ENCODE results near the gene ZNF831. TPM values are rescaled to one million over a fixed set of nuclear protein-coding genes. Genes with fewer than 3 reads are reported as not detected.

Gene ZNF831
- total and polyA plus RNA-seq, 10 of the 15 experiments (the other 5 are each of a cell fraction or from before 2014, with no cell fraction given), result 0.01 to 0.97 (median 0.23) TPM

DNA sequence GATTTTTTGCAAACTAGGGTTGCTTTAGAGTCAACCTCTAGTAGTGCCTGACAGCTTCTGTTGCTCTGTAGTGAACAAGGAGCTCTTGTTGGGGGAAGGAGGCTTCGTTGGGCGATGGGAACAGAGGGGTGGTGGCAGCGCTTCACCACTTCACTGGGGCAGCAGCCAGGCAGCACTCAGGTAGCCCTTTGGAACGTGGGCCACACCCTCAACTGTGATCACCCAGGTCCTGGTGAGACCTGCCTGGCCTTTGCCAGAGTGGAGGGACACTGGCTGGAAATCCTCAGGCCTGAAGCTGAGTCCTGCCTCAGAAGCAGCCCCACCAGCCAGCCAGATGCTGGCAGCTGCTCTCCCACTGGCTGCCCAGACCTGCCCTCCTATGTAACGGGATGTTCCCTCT, 126.4 kb downstream of the ZNF831 start:
- Histone ChIP-seq H3K27me3 (replicated peaks in 1 of 2; ENCODE audit: control insufficient read depth in 2 of 2, insufficient read depth in 2 of 2, low read length in 1 of 2) (no peaks in the 10 kb centered on the region), H3K4me2 (ENCODE audit: control insufficient read depth, insufficient read depth) (no peak overlapping the region), H3K9me3 (replicated peaks; ENCODE audit: control insufficient read depth, insufficient read depth, low read length) (no peaks in the 10 kb centered on the region), H3K36me3 (ENCODE audit: control insufficient read depth in 2 of 2, insufficient read depth in 2 of 2, low read length in 1 of 2) (no peaks in the 10 kb centered on the region), H4K20me1 (ENCODE audit: control insufficient read depth, insufficient read depth) (no peaks in the 10 kb centered on the region), H3K4me1 (ENCODE audit: control insufficient read depth, insufficient read depth, low read length) (no peaks in the 10 kb centered on the region), H3K4me3 (no peak overlapping the region), H3K27ac (ENCODE audit: control insufficient read depth, insufficient read depth) (no peak overlapping the region), H2AFZ (ENCODE audit: control insufficient read depth, low read depth, low read length) (no peak overlapping the region), H3K79me2 (ENCODE audit: control insufficient read depth, insufficient read depth, low read length) (no peaks in the 10 kb centered on the region), H3K9ac (ENCODE audit: control insufficient read depth, insufficient read depth, low read length) (no peak overlapping the region)
- RAD21 ChIA-PET (ENCODE audit: unreplicated experiment), result no interaction called here
- no peak for FAIRE-seq
- SMC1A ChIA-PET (ENCODE audit: uncharacterized antibody, unreplicated experiment), result no interaction called here
- BruUV-seq (replicated peaks), result no TSS peak
- no peak for ATAC-seq
- in situ Hi-C loops (cut with MboI), result no loop called here
- intact Hi-C loops (cut with micrococcal nuclease; ENCODE audit: unreplicated experiment), result no loop called here
- POLR2A ChIA-PET, result no interaction called here
- DNase-seq (ENCODE audit: low read depth, low spot score), result no peak
- 11% methylated on average over 5 of the region's 5 CpGs for WGBS (ENCODE audit: insufficient coverage, insufficient replicate concordance, low lambda C conversion rate, missing lambda C conversion rate)
- CTCF ChIA-PET, result no interaction called here
- TF ChIP-seq MYC (IDR thresholded peaks at IDR 0.05; ENCODE audit: insufficient read depth, insufficient read length, insufficient replicate concordance, low read length, severe bottlenecking) (no peak), SREBF1 (IDR thresholded peaks at IDR 0.05; ENCODE audit: low read length) (no peak), RFX5 (IDR thresholded peaks at IDR 0.05; ENCODE audit: low read depth, low read length) (no peak), NR2C1 (IDR thresholded peaks at IDR 0.05) (no peak), SIN3A (IDR thresholded peaks at IDR 0.05; ENCODE audit: low read depth, low read length) (no peak), TCF3 (IDR thresholded peaks at IDR 0.05; ENCODE audit: borderline replicate concordance, insufficient read depth, low read depth, low read length) (no peak), ZNF24 (IDR thresholded peaks at IDR 0.05) (no peak), LARP7 (IDR thresholded peaks at IDR 0.05) (no peak), HDAC2 (IDR thresholded peaks at IDR 0.05) (no peak), CBX5 (IDR thresholded peaks at IDR 0.05; ENCODE audit: low read depth) (no peak), FOXM1 (IDR thresholded peaks at IDR 0.05; ENCODE audit: low read depth, low read length) (no peak), EP300 (IDR thresholded peaks at IDR 0.05; ENCODE audit: borderline replicate concordance in 1 of 2, control insufficient read depth in 1 of 2, low read depth in 2 of 2, low read length in 2 of 2) (no peak)
- TF ChIP-seq, protein P1, sequence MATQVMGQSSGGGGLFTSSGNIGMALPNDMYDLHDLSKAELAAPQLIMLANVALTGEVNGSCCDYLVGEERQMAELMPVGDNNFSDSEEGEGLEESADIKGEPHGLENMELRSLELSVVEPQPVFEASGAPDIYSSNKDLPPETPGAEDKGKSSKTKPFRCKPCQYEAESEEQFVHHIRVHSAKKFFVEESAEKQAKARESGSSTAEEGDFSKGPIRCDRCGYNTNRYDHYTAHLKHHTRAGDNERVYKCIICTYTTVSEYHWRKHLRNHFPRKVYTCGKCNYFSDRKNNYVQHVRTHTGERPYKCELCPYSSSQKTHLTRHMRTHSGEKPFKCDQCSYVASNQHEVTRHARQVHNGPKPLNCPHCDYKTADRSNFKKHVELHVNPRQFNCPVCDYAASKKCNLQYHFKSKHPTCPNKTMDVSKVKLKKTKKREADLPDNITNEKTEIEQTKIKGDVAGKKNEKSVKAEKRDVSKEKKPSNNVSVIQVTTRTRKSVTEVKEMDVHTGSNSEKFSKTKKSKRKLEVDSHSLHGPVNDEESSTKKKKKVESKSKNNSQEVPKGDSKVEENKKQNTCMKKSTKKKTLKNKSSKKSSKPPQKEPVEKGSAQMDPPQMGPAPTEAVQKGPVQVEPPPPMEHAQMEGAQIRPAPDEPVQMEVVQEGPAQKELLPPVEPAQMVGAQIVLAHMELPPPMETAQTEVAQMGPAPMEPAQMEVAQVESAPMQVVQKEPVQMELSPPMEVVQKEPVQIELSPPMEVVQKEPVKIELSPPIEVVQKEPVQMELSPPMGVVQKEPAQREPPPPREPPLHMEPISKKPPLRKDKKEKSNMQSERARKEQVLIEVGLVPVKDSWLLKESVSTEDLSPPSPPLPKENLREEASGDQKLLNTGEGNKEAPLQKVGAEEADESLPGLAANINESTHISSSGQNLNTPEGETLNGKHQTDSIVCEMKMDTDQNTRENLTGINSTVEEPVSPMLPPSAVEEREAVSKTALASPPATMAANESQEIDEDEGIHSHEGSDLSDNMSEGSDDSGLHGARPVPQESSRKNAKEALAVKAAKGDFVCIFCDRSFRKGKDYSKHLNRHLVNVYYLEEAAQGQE (IDR thresholded peaks at IDR 0.05; ENCODE audit: low read depth, low read length), result no peak
- TF ChIP-seq, protein P2, sequence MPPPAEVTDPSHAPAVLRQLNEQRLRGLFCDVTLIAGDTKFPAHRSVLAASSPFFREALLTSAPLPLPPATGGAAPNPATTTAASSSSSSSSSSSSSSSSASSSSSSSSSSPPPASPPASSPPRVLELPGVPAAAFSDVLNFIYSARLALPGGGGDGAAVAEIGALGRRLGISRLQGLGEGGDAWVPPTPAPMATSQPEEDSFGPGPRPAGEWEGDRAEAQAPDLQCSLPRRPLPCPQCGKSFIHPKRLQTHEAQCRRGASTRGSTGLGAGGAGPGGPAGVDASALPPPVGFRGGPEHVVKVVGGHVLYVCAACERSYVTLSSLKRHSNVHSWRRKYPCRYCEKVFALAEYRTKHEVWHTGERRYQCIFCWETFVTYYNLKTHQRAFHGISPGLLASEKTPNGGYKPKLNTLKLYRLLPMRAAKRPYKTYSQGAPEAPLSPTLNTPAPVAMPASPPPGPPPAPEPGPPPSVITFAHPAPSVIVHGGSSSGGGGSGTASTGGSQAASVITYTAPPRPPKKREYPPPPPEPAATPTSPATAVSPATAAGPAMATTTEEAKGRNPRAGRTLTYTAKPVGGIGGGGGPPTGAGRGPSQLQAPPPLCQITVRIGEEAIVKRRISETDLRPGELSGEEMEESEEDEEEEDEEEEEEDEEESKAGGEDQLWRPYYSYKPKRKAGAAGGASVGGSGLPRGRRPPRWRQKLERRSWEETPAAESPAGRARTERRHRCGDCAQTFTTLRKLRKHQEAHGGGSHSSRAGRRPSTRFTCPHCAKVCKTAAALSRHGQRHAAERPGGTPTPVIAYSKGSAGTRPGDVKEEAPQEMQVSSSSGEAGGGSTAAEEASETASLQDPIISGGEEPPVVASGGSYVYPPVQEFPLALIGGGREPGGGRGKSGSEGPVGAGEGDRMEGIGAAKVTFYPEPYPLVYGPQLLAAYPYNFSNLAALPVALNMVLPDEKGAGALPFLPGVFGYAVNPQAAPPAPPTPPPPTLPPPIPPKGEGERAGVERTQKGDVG (CRISPR knock-in tag; IDR thresholded peaks at IDR 0.05), result no peak
- TF ChIP-seq, protein P3, sequence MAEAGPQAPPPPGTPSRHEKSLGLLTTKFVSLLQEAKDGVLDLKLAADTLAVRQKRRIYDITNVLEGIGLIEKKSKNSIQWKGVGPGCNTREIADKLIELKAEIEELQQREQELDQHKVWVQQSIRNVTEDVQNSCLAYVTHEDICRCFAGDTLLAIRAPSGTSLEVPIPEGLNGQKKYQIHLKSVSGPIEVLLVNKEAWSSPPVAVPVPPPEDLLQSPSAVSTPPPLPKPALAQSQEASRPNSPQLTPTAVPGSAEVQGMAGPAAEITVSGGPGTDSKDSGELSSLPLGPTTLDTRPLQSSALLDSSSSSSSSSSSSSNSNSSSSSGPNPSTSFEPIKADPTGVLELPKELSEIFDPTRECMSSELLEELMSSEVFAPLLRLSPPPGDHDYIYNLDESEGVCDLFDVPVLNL (IDR thresholded peaks at IDR 0.05; ENCODE audit: low read depth, low read length), result no peak
- TF ChIP-seq, protein P4, sequence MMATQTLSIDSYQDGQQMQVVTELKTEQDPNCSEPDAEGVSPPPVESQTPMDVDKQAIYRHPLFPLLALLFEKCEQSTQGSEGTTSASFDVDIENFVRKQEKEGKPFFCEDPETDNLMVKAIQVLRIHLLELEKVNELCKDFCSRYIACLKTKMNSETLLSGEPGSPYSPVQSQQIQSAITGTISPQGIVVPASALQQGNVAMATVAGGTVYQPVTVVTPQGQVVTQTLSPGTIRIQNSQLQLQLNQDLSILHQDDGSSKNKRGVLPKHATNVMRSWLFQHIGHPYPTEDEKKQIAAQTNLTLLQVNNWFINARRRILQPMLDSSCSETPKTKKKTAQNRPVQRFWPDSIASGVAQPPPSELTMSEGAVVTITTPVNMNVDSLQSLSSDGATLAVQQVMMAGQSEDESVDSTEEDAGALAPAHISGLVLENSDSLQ (IDR thresholded peaks at IDR 0.05), result no peak

Data from GM12878 (cell line).